Measurements from ENCODE around the gene PTPN7.

The PTPN7 gene

DNA sequence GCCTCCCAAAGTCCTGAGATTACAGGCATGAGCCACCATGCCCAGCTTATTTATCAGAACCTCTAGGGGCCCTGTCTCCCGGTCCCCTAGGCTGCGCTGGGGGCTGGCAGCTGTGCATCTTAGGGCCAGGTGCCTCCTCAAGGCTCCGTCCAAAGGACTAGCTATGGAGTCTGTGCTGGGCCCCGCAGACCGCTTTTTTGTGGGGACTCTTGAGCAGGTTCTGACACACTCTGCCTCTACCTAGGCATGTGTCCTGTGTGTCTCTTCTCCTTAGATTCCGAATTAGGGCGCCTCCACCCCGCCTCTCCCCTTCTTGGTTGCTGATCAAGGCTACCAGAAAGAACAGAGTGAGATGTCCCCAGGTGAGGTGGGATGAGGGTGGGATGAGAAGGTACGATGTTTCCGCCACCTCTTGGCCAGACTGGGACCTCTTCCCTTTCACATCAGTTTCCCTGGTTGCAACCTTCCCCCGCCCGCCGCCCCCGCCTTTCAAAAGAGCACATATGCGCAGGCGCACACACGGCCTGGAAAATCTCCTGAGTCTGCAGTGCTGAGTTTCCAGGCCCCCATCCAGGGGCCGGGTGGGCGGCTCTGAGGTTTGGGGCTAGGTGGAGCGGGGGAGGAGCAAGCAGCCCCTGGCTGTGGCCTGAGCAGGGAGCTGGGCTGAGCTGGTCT, 5.0 kb upstream of the PTPN7 start:
- DNase-seq = peak; percentile 79

DNA sequence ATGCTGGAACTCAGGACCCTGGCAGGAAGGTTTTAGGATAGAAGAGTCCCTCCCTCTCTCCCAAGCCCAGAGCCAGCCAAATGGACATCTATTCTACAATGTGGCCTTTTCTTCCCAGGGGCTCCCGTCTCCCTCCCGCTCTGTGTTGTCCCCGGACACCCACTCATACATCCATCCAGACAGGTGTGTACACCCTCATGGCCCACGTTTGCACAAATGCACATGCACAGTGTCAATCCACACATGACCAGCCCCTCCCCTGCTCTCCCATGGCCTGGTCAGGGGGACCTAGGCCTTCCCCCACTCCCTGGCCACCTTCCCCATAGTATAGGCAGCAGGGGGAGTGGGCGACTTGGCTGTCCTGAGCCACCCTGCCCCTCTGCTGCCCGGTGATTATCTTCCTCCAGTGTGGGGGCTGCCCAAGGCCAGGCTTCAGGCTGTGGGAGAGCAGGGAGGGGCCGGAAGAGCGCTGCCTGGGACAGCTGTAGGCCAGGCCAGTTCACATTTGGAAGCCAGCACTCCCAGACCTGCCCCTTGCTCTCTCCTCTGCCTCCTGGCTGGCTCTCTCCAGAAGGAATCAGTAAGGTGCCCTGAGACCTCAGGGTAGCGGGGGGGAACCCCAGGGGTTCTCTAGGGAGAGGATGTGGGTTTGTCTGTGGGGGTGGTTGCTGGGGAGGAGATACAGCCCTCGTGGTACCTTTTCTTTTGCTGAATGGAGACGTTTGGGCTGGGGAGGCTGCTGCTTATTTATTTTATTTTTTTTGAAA, 4.1 kb upstream of the PTPN7 start:
- DNase-seq = peak; percentile 74 to 78

DNA sequence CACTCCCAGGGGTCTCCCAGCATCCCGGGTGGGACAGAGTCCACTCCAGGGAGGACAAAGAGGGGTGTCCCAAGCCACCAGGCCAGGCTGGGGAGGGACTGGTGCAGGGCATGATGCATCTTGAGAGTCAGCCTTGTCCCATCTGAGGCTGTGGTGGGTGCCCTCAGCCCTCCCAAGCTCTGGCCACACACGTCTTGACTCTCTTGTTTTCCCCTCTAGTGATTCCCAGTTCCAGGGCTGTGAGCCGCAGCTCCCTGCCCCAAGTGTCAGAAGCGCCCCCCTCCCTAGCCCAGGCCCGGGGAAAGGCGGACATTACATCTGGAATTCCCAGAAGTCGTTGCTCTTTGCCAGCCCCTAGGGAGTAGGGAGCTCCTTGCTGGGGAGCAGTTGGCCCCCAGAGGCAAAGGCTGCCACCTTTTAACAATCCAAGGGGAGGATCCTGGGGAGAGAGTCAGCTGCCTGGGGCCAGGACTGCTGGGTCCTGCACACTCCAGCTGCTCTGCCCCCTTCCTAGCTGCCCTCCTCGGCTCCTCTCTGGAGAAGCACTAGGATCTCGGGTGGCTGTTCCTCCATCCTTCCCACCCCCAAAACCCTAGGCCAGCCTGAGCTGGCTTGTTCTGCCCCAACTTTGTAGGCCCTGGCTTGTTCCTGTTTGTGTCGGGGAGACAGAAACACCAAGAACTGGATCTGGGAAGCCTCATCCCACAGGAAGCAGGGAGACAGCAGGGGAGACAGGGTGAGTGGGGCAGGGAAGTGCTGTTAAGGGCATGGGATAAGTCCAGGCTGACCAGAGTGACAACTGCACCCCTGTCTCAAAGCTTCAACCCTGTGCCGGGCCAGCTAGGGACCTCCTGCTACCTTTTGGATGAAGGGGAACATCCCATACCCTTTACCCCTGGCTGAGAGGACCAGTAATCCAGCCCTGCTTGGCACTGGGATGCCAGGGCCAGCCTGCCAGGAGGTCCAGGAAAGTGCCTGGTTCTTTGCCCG, 3.2 kb upstream of the PTPN7 start:
- no peak for DNase-seq

DNA sequence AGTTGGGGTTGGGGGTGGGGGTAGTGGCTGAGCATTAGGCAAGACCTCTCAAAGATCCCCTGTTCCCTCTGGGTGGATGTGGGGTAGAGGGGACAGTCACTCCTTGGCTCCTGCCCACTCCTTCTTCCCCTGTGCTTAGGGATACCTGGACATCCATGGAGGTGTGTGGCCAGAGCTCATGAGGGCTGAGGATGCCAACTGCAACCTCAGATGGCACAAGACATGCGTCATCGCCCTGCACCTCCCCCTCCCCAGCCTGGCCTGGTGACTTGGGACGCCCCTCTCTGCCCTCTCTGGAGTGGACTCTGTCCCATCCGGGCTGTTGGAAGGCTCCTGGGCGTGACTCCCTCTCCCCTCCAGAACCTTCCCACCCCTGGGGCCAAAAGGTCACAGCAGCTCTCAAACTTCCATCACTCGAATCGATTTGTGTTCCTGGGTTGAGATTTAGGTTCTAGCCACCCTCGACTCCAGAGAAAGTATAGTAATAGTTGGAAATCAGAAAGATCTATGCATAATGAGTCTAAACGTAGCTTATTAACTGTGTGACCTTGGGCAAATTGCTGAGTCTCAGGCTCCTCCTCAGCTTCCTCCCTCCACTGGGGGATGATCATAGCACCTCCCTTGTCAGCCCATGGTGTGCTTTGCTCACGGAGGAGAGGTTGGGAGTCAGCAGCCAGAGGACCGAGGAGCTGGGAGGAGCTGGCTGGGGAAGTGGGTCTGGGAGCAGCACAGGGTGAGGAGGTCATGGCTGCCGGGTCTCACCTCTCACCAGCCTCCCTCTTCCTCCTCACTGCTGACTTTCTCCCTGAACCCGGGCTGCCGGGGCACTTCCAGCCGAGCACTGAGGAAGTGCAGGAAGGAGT, 2.2 kb upstream of the PTPN7 start:
- DNase-seq = peak; percentile 62 to 67

DNA sequence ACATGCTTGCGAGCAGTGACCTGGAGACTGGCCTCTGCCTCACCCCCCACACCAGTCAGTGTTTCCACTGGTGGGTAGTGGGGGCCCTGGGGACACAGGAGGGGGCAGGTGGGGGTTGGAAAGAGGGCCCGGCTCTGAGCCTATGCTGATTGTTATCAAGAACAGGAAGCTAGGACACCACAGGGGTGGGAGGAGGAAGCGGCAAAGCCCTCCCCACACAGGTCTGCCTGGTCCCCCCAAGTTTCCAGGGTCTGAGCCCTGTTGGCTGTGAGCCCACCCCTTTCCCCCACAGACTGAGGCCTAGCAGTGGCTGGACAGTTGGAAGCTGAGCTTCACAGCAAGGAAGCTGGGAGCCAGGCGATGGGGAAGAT, 1.6 kb upstream of the PTPN7 start:
- peak; percentile 73 to 75 for DNase-seq

DNA sequence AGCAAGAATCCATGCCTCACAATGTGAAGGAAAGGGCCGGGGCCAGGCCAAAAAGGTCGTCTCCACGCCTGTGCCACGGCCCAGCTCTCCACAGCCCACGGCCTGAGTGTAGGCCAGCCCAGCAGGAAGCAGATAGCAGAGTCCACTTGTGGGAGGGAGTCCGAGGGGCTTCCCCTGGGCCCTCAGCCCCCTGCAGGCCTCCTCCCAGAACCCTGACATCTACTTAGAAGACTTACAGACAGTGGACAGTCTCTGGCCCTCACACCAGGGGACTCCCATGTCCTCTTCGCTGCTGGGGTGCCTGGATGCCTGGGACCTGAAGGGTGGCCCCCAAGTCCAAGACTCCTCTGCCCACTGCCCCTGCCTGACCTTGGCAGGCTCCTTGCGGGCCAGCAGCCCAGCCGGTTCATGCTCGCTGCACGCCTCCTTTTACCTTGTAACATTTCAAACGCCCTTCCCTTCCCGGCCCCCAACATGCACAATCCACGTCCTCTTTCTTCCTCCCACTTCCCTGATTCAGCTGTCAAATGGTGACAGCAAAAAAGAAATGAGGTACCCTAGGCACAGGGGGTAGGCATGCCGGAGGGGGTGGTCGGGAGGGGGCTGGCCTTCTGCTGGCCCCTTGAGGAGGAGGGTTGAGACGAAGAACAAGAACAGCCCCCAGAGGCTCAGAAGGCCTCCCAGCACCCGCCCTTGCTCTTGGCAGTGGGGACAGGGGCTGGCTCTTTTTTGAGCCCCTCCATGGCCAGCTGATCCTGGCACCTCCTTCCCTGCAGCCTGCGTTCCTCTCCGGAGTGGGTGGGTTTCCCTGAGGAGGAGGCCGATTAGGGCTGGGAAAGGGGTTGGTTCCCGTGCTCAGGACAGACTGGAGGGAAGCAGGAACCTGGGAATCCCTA, 997 bp upstream of the PTPN7 start:
- peak; percentile 55 for DNase-seq

DNA sequence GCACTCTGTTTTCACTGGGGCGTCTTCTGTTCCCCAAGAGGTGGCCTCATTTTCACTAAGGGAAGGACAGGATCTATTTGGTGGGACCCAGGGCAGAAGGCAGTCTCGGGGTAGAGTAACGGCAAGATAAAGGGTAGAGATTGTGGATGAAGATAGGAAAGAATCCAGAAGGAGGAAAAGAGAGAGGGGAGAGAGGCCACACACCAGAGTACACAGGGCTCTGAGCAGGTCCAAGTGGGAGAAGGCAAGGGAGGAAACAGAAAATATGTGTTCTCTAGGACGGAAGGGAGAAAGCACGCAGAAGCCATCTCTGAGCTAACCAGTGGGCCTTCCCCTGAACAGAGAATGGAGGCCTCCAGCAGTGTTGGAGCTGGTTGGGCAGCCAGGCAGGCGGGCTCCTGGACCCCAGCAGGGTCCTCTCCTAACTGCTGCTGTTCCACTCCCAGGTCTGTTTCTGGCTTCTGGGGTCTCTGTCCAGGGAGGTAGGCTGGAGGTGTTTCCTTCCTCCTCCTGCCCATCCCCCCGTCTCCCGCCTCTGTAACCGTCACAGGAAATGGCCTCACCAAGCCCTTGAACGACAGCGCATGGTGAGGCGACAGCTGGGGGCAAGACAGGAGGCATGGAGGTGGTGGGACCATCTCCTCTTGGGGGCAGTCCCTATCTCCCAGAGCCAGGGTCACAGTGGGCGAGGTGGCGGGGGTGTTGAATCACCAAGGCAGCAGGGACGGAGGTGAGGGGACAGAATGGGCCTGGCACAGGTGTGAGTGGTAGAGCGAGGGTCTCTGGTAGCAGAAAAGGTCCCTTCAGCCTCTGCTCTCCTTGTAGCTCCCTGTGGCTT, 649 bp downstream of the PTPN7 start:
- DNase-seq = peak; percentile 84 to 85

DNA sequence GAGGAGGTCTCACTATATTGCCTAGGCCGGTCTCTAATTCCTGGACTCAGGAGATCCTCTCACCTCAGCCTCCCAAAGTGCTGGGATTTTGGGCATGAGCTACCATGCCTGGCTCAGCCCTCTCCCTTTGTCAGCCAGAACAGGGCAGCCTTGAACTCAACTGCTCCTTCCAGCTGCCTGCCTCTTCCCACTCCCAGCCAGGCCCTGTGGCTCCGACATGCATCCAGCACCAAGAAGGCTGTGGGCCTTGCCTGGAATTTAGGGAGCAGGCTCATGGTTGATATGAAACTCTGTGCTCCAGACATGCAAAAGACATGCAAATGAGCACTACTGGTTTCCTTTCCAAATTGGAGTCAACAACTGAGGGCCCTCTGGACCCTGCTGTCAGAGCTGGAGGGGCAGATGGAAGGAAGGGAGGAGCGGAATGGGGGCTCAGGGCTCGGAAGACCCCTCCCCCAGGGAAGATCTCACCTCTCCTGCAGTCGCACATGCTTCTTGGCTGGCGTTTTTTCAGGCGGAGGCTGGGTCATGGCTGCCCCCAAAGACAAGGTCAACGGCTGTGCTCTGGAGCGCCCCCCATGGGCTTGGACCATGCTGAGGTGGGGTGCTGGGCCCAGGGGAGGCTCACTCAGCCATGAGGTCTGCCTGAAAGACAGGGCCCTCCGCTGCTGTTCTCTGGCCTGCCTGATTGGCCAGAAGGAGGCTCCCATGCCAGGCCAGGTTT, 1.4 kb downstream of the PTPN7 start:
- peak; percentile 67 to 69 for DNase-seq

DNA sequence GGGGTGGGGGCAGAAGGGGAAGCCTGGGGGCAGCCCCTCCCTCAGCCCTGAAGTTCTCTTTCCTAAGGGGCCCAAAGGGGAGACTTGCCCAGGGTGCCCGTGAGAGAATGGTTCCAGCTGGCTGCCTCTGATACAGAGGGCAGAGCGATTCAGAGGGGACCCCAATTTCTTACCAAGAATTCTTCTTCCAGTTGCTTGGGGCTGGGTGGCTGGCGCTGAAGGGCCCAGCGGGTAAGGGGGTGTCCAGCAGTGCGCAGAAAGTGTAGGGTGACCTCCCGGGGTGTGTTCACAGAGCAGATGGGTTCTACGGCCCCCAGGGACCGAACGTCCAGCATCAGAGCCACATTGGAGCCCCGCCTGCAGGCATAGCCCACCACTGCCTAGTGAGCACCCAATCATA, 2.5 kb downstream of the PTPN7 start:
- DNase-seq = no peak

DNA sequence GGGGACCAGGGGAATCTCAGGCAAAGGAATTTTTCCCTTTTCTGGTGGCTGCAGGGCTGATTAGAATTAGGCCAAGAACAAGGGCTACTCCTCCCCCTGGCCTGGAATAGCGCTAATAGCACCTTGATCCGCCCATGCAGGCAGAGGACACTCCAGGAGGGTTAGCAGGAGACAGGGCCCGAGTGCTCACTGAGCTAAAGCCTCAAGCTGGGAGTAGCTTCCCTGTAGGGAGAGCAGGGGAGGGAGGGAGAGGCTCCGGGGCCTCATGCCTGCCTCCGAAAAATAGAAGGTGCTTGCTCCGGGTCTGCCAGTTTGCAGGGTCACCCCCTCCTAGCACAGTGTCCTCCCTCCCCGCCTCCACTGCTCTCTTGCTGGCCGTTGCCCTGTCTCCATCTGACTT, 3.8 kb downstream of the PTPN7 start:
- no peak for DNase-seq

DNA sequence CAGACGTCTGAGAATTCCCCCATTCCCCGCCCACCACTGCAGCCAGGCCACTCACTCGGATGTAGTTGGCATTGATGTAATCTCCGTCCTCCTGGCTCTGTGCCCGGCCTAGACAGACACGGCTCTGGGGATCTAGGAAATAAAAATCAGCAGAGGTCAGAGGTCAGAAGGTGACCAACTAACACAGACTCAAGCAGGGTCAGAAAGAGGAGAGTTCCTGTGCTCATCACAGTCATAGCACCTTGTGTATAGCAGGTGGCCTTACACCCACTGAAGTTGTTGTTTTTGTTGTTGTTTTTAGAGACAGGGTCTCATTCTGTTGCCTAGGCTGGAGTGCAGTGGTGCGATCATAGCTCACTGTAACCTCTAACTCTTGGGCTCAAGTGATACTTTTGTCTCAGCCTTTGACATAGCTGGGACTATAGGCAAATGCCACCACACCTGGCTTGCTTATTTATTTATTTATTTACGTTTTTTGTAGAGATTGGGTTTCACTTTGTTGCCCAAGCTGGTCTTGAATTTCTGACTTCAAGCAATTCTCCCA, 4.9 kb downstream of the PTPN7 start:
- DNase-seq = no peak

DNA sequence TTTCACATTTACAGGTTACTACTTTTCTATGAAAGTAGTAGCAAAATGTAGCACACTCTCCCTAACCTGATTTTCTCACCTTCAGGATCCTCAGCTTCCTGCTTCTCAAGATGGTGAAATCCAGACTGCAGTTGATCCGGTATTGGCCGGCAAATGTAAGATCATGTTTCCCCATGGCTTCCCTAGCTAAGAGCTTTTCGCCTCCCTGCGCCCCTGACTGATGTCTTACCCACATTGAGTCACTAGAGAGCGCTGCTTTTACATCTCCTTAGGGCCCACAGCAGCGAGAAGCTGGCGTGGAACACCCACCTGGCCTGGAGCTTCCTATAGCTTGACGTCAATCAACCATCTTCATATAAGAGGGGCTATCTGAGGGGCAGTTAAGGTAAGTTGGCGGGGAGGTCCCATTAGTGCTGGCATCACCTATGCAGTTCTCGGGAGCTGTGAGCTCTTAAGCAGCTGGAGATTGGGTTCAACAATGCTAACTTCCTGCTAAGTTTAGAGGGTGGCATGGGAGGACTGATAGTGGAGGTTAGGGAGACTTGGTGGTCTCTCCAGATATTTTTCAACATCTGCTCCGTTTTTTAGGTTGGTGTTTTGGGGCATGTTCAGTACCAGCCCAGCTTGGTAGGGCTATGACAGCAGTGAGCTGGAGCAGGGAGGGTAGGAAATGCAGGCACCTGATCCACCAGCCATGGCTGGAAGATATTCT, 5.5 kb downstream of the PTPN7 start:
- DNase-seq = peak; percentile 56 to 66

DNA sequence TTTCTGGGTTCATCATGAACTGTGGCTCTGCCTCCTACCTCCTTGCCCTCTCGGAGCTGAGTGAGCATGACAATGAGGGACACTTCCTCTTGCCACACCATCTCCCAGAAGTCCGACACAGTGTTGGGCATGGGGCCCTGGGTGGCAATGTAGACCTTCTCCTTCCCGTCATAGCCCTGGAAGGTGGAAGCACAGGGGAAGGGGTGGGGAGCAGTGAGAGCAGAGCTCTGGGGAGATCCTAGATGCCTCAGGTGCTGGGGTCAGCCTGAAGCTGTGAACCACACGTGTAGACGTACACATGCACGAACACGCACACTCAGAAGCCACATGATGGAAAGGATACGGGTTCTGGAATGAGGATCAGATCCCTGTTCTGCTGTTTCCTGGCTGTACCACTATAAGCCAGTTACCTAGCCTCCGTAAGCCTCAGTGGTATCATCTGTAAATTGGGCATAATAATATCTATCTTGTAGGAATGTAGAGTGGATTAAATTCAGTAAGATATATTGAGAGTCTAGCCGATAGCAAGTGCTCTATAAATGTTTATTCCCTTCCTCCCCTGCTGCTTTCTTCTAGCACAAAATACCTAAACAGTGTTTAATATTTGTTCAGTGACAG, 6.1 kb downstream of the PTPN7 start:
- DNase-seq = no peak

DNA sequence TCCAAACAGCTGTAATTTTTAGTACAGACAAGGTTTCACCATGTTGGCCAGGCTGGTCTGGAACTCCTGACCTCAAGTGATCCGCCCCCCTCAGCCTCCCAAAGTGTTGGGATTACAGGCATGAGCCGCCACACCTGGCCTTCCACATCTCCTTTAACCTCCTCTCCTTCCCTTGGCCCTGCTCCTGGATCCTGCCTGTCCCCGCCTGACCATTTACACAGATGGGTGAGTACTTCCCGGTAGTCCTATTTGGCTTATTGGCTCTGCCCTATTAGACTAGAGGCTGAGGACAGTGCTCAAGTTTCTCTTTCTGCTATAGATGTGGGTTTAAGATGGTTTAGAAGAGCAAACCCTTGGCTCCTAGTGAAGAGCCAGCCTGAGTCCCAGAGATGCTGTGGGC, 7.1 kb downstream of the PTPN7 start:
- no peak for DNase-seq

DNA sequence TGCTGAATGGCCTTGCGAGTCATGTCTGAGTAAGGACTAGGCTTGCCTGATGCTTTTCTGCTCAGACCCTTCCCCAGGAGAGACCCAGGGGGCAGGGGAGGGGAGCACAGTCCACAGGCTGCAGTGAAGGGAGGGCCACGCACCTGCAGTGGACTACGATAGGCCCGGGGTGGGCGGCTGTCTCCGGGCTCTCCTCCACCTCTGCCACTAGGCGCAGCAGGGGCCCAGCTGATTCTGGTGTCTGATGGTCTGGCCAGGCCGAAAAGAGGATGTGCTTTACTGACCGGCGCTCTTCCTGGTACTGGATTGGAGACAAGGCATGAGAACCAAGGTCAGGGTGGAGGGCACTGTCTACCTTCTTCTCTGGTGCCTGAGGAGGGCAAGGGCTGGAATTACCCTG, 8.0 kb downstream of the PTPN7 start:
- no peak for DNase-seq

DNA sequence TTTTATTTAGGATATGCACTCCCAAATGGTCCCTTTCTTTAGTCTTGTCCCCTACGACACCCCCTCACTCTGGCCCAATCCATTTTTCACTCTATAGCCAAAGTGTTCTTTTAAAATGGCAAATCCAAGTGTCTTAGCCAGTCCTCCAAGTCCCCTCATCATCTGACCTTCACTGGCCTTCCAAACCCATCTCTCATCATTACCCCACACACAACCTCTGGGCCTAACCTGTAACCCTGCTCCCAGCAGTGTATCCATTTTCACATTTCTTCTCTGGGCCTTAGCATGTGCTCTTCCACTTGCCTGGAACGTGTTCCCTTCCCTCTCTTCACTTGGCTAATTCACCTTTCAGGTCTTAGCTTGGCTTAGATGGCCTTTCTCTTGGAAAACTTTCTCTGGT, 9.4 kb downstream of the PTPN7 start:
- DNase-seq = no peak

DNA sequence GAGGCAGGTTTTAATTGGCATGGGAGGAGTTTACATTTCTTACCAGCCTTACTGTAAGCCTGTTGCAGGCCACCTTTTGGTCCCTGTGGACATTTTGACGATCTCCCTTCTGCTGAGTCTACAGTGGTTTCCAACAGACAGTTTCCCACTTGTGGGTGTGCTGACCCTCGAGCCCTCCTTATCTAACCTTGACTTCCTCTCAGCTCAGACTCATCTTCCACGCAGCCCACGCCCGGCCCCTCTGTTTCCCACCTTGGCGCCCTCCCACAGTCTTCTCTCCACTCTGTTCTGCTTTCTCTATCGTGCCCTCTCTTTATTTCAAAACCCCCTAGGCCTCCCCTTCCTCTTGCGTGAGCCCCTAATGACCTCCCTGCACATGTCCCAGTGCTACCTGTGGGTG, 9.8 kb downstream of the PTPN7 start:
- no peak for DNase-seq

DNA sequence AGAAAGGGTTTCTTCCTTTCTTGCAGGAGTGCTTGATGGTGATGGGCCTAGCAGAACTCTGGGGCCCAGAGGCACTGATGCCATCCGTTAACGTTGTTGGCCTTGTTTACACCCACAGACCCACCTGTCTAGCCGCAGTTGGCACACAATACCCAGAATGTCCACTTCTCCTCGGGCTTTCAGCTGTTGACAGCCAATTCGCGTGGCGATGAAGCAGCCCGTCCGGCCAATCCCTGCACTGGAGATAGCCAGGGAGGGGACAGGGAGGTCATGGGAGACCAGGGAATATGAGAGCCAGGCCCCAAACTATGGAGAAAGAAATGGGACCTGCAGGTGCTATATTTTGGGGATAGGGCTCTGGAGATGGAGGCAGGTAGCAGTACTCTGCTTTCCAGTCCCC, 10.2 kb downstream of the PTPN7 start:
- no peak for DNase-seq
